Cerebellar cortex (tissue), 1 donor: ENCODE data around the gene CACNB2.

Experiments
- DNase-seq: peaks from one replicate; pipeline ENCODE4 v3.0.0-alpha.2; 2015; ENCODE audit warnings: low spot score

Gene CACNB2

GRCh38 chr10:18508587-18508986 lies 368.4 kb downstream of the CACNB2 start:
- no peak for DNase-seq

DNA sequence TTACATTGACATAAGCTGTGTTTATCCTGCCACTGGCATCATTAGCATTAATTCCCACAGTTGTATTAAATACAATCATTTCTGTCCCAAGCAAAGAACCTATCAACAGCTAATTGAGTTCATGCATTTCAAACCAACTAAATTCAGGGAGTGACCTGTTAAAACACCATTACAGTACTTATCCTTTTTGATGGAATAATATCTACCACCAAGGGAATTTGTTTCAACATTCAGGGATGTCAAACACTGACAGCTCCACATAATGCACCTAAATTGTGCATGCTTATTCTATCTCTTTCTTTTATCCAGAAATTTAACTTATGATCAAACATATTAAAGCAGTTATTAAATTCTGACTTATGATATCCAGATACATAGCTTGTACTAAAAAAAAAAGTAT lies 374.3 kb downstream of the CACNB2 start:
- DNase-seq, result no peak

DNA sequence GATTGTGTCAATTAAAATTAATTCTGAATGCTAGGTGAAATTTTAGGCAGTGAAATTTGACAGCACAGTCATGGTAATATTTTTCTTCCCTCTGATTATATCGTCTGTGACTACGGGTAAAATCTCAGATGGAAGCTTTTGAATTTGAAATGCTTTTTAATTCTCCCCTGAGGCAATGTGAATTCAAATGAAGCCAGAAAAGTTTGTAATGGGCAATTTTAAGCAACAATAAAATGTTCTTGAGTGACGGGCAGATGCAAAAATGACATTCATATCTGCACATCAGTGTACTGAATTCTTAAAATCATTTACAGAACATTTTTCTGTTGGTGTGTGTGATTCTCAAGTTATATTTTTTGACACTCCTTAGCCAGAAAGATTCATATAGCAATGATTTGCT lies 376.6 kb downstream of the CACNB2 start:
- no peak for DNase-seq

- no peak for DNase-seq
Measured at GRCh38 chr10:18523025-18523424, 382.8 kb downstream of the CACNB2 start.

DNA sequence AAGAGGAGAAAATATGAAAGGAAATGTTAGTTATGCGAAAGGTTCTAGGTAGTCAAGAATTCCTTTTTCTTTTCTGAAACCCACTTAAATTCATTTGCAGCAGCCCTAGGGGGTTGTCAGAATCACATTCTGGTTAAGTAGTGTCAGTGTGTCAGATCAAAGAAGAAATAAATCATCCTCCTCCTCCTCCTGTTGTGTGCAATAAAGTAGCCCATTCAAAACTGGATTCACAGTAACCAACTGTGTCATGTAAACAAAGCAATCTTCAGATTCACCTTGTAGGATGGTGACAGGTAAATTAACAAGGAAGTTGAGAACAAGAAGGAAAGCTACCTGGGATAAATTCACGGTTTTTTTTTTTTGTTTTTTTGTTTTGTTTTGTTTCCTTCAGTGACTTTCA lies 383.6 kb downstream of the CACNB2 start:
- DNase-seq, result no peak

DNA sequence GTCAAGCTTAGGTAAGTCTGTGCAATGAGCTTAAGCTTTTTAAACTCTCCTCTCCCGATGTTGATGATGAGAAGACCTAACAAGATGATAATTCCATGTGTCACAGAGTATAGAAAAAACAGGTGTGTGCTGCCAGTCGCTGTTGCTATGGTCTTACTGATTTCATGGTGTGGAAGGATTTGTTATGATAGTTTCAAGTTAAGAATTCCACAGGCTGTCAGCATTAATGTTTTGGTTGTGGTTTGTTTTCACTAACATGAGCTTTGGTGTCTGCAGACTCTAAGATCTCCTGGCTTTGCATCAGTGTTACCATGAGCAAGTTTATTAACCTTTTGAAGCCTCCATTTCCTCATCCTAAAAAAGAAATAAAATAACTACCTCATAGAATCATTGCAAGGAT lies 387.5 kb downstream of the CACNB2 start:
- DNase-seq, result no peak

DNA sequence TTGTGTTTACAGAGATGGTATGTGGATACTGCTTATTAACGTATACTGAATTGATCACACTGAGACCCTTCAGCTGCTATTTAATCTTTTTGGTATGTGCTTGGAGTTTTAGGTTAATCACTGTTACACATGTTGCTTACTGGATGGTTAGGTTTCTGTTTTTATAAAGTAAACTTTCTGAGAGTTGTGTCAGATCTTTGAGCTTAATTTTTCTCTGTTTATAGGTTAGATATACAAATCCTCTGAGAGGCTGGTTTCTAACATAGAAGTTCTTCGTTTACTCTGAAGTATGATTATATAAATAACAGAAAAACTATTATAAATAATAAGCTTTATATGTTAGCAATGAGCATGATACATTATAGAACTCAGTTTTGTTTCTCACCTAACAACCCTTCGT lies 388.1 kb downstream of the CACNB2 start:
- DNase-seq, result no peak

DNA sequence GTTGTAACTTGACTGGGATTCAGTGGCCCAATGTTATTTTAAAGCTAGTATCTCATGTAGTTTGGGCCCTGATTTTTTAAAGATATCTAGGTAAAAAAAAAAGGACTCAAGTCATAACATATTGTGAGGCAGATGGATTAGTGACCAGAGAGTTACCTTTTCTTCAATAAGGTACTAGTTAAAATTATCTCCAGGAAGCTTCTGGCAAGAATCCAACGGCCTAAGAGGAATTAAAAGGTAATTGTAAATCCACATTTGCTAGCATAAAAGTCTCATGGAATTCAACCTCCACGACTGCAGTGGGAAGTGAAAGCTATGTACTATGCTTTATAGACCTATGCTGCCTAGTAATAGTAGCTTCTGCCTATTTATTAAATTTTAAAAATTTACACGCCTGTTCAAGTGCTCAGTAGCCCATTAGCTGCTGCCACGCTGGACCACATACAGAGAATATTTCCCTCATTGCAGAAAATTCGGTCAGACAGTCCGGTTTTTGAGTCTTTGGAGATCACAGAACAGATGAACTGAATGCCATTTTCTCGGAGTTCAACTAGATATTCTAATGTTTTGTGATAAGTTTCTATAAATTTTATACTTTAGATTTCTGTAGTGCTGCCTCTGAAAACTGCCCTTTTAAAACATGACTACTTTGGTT lies 392.8 kb downstream of the CACNB2 start:
- peak; percentile 64 for DNase-seq

DNA sequence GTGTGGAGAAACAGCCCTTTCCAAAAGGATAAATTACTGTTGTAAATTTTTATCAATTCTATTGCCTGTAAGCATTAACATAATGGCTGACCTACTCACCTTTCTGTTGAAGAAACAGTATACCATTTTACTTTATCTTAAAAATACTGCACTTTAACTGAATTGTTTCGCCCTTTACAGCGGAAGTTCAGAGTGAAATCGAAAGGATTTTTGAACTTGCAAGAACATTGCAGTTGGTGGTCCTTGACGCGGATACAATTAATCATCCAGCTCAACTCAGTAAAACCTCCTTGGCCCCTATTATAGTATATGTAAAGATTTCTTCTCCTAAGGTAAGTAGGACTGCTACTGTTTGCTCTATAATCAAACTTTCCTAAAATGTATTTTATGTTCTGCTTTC lies 393.7 kb downstream of the CACNB2 start:
- DNase-seq, result no peak

DNA sequence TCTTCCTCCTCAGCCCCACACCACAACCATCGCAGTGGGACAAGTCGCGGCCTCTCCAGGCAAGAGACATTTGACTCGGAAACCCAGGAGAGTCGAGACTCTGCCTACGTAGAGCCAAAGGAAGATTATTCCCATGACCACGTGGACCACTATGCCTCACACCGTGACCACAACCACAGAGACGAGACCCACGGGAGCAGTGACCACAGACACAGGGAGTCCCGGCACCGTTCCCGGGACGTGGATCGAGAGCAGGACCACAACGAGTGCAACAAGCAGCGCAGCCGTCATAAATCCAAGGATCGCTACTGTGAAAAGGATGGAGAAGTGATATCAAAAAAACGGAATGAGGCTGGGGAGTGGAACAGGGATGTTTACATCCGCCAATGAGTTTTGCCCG lies 399.1 kb downstream of the CACNB2 start:
- DNase-seq, result no peak

DNA sequence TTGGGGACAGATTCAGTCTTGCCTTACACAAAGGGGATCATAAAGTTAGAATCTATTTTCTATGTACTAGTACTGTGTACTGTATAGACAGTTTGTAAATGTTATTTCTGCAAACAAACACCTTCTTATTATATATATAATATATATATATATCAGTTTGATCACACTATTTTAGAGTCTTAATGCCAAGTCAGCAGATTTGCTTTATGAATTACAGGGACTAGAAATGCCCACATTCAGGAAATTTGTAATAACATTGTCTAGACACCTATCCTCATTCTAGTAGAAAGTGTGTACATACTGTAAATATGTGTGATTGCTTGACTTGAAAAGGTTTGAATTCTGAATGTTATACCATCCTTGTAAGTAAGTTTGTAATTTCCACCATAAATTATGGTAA lies 400.0 kb downstream of the CACNB2 start:
- no peak for DNase-seq

- no peak for DNase-seq
Measured at GRCh38 chr10:18542832-18543231, 402.6 kb downstream of the CACNB2 start.

DNA sequence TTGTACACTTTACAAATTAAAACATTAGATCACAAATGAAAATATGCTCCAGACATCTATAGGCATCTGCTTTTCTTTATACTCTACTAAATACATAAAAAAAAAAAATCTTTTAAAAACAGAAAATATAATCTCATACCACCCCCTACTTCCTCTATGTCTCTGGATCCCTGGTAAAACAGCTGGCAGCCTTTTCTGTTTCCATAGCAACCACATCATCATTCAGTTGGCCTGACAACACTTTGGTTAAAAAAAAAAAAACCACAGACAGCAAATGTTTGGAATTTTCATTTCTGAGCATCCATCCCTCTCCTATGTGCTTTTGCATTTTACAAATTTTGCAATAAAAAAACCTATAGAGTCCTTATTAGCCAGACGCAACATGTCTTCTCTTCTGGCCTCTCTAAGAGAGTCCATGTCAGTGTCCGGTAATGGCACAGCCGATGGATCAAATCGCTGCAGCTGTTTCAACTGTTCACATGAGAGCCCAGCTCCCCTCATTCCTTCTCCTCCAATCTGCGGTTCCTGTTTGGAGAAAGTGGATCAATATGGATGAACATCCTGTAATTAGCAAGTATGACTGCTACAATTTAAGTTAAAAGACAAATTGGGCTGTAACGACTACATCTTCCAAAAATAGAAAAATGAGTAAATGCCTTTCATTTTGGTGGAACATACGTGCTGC lies 405.5 kb downstream of the CACNB2 start:
- DNase-seq, result no peak

DNA sequence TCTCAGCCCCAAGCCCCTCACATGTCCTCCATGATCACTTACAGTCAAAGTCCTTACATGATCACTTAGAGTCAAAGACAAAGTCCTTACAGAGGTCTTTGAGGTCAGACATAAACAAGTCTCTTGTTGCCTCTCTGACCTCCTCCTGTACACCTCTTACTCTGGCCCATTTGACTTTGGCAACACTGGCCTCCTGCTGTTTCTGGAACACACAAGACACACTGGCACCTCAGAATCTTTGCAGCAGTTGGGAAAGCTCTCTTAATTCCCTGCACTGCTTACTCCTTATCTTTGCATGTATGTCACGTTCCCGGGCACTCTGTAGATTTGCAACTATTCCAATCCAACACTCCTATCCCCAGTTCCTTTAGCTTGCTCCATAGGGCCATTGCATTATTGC lies 408.9 kb downstream of the CACNB2 start:
- no peak for DNase-seq

GRCh38 chr10:18551473-18551872 lies 411.2 kb downstream of the CACNB2 start:
- no peak for DNase-seq

DNA sequence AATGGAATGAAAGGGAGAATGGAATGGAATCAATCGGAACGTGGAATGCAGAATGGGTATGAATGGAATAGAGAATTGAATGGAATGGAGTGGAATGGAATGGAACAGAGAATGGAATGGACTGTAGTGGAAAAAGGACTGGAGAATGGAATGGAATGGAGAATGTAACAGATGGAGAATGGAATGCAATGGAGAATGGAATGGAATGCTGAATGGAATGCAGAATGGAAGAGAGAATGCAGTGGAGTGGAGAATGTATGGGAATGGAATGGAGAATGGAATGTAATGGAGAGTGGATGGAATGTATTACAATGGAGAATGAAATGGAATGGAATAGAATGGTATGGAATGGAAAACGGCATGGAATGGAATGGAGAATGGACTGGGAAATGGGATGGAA lies 414.3 kb downstream of the CACNB2 start:
- DNase-seq, result no peak

GRCh38 chr10:18556522-18557147 lies 416.4 kb downstream of the CACNB2 start:
- no peak for DNase-seq

DNA sequence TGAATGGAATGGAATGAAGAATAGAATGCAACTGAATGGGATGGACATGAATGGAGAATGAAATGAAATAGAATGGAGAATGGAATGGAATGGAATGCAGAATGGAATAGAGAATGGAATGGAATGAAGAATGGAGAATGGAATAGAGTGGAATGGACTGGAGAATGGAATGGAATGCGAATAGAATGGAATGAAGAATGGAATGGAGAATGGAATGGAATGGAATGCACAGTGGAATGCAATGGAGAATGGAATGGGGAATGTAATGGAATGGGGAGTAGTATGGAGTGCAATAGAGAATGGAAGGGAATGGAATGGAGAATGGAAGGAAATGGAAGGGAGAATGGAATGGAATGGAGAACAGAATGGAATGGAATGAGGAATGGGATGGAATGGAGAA lies 417.7 kb downstream of the CACNB2 start:
- DNase-seq, result no peak

DNA sequence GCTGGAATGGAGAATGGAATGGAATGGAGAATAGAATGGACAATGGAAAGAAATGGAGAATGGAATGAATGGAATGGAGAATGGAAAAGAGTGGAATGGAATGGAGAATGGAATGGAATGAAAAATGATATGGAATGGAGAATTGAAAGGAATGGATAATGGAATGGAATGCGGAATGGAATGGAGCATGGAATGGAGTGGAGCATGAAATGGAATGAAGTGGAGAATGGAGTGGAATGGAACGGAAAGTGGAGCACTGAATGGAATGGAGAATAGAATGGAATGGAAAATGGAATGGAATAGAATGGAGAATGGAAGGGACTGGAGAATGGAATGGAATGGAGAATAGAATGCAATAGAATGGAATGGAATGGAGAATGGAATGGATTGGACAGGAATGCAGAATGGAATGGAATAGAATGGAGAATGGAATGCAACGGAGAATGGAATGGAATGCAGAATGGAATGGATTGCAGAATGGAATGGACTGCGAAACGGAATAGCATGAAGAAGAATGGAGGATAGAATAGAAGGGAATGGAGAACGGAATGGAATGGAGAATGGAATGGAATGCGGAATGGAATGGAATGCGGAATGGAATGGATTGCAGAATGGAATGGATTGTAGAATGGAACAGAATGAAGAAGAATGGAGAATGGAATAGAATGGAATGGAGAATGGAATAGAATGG lies 421.8 kb downstream of the CACNB2 start:
- DNase-seq, result no peak

GRCh38 chr10:18563003-18563726 lies 422.9 kb downstream of the CACNB2 start:
- no peak for DNase-seq

- DNase-seq, result no peak
Measured at GRCh38 chr10:18565006-18565405, 424.8 kb downstream of the CACNB2 start.

GRCh38 chr10:18566177-18566576 lies 426.0 kb downstream of the CACNB2 start:
- no peak for DNase-seq
